ENCODE measurements around the gene DDX10.
"Not testable (repeated sequence)": the region's sequence is repeated elsewhere in the genome, so short reads cannot be mapped to it uniquely, and the experiment has no call there.

Gene DDX10

DNA sequence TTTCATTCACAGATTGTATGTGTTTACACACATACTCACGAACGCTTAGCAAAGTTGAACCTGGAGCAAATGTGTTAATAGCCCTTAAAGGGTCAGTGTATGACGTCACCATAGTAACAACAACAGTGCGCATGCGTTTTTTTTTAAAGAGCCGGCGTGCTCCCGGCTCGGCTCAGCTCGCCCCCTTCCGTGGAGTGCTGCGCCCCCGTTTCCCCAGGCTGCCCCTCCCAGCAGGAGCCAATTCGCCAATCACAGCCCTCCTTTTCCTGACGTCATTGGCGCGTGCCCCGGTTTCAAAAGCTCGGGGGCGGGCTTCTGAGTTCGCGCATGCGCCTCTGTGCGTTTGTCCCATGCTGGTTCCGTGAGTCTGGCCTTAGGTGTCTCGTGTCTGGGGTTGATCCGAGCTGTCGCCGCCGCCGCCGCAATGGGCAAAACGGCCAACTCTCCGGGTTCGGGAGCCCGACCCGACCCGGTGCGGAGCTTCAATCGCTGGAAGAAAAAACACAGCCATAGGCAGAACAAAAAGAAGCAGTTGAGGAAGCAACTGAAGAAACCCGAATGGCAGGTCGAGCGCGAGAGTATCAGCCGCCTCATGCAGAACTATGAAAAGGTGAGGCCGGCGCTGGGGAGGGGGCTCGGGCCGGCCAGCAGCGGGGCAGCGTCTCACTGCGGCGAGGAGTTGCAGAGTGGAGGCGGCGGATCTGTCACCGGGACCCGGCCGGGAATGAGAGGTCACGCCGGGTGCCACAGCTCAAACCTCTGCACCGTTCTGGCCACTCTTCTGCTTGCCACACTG lies at the start of gene DDX10:
TSS of gene DDX10 (plus strand) at position 340 of the 796 bp plus-strand sequence. CDS start at position 425, 85 bp downstream.
- DNase-seq: peak; percentile 86

DNA sequence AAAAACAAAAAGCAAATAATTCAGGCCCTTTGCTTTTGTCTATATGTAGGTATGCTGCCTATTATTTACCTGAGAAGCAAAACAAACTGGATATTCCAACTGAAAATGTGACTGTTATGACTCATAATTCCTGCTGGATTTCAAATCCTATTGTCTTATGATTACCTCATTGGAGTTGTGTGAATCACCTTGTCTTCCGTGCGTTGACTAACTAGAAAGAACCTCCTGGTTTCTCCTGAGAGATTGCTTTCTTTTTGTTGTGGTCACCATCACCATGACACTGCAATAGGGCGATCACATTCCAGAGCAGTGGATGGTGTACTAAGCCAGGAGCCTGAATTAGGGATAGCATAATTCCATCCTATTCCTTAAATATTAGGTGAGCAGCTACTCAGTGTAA lies 48.3 kb upstream of the DDX10 start:
- DNase-seq: no peak

DNA sequence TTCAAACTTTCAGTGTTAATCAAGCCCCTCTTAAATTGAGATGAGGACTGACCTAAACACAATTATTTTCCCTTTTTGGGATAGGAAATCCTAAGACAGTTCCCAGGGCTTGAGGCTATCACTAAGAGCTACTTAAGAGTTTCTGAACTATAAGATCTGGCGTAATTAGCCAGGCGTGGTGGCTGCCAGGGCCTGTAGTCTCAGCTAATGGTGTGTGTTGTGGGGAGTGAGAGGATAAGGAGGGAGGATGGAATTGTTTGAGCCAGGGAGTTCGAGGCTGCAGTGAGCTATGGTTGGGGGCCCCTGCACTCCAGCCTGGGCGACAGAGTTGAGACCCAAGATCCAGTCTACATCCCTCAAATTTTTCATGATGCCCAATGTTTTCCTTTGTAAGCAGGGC lies 47.8 kb upstream of the DDX10 start:
- no peak for DNase-seq

- DNase-seq: no peak
These were observed 46.3 kb upstream of the DDX10 start for GRCh38 chr11:108618529-108618928.

GRCh38 chr11:108620958-108621772 lies 43.7 kb upstream of the DDX10 start:
- no peak for DNase-seq

GRCh38 chr11:108622341-108622740 lies 42.5 kb upstream of the DDX10 start:
- DNase-seq: no peak

GRCh38 chr11:108624196-108624925 lies 40.5 kb upstream of the DDX10 start:
- DNase-seq: no peak

DNA sequence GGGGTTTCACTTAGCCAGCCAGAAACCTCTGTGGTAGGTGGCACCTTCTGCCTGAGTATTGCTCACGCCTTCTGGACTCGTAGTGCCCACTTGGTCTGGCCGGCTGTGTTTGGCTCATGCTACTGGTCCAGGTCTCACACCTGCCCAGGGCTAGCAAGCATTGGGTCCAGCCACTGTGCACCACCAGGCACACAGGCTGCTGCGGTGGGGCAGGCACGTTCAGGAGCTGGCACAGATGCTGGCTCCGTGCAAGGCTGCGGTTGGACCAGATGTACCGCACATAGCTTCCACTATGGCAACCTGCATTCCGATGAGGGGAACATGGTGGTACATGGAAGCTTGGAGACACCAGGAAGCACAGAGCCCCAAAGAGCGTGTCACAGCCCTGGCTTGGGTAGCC lies 36.5 kb upstream of the DDX10 start:
- DNase-seq: no peak

GRCh38 chr11:108628812-108629211 lies 36.1 kb upstream of the DDX10 start:
- DNase-seq: no peak

GRCh38 chr11:108629274-108629673 lies 35.6 kb upstream of the DDX10 start:
- DNase-seq: no peak

DNA sequence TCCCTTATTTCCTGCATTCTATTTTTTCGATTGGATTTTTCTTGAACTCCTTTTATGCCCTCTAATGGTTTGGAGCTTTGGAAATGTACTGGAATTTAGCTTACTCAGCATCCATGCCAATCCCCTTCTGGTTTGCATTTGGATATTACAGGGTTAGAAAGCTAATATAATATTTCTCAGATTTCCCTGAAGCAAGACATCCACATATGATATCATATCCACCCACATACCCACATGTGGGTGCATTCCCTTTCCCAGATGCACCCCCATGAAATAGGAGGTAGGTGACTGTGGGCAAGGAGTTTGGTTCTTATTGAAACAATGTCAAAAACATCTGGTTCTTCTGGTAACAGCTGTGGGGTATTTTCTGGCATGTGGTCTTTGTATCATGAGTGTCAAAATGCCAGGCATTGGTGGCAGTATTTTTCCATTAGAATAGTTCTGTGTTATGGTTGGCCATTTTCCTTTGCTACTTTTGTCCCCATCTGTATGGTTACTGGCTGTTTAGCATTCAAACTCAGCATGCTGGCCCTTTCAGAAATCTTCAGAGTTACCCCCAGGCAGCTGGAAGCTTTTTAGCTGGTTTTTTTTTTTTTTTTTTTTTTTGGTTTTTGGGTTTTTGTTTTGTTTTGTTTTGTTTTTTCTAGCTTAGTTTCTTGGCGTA lies 32.7 kb upstream of the DDX10 start:
- DNase-seq: no peak

DNA sequence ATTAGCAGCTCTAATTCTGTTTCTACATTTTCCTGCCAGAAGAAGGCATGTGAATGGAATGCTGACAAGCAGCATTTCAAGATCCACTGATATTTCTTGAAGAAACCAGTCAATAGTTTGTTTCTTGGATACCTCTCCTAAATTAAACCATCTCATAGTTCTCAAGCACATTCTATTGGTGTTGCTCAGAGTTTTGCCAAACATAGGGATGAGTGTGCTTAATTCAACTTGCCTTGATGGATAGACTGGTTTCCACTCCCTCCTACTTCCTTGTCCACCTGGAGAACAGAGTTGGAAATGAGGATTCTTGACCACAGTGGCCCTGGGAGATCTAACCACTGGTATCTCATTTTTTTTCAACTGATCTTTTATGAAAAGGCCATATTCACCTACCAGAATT lies 29.8 kb upstream of the DDX10 start:
- no peak for DNase-seq

GRCh38 chr11:108636222-108636621 lies 28.6 kb upstream of the DDX10 start:
- no peak for DNase-seq

GRCh38 chr11:108639146-108639545 lies 25.7 kb upstream of the DDX10 start:
- no peak for DNase-seq

- DNase-seq: not testable (repeated sequence)
These were observed 23.1 kb upstream of the DDX10 start for GRCh38 chr11:108641752-108642151.

GRCh38 chr11:108643974-108644373 lies 20.9 kb upstream of the DDX10 start:
- no peak for DNase-seq

DNA sequence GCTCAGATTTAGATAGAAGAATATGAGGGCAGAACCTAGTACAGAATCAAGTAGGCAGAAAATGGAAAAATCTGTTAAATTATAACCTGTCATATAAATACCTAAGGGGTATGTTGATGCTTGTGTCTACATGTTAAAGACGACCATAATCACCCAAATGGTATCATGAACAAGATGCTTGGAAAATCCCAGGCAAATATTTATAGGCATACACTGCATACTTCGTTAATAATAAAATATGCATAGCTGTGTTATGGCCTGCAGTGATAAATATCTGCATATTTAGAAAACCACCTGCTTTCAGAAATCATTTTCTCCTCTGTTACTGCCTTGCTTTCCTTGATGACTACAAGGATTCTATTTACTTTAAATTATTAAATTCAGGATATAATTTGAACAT lies 18.9 kb upstream of the DDX10 start:
- DNase-seq: no peak

DNA sequence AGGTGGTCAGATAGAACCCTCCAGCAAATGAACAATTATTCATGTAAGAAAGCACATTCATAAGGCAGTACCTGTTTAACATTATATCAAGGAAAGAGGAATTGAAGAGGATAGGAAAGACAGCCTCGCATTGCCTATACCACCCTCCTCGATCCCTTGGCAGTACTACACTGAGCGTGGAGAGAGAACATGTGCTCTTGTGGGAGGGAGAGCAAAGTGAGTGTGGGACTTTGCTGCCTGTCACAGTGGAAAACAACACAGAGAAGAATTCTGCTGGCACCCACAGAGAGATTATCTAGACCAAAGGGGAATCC lies 17.5 kb upstream of the DDX10 start:
- no peak for DNase-seq

DNA sequence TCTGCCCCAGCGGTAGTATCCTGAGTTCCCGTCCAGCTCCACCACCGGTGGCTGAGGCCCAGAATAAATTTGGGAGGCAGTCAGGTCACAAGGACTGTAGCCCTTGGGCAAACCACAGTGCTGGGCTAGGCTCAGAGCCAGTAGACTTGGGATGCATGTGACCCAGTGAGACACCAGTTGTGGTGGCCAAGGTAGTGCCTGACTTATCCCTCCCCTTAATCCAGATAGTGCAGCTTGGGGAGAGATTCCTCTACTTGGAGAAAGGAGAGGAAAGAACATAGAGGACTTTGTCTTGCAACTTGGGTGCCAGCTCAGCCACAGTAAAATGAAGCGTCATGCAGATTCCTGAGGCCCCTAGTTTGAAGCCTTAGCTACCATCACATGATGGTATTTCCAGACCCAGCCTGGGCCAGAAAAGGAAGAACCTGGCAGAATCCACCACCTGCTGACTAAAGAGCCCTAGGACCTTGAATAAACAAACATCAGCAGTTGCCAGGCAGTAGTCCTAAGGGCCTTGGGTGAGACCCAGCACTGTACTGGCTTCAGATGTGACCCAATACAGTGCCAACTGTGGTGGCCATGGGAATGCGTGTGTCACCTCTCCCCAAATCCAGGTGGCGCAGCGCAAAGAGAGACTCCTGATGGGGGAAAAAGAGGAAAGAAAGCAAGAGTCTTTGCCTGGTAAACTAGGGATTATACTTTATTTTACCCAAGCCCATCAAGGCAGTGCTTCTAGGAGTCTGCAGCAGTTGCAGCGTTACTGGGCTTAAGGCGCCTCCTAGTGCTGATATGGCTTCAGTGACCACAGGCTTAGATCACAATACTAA lies 17.0 kb upstream of the DDX10 start:
- peak; percentile 38 for DNase-seq

DNA sequence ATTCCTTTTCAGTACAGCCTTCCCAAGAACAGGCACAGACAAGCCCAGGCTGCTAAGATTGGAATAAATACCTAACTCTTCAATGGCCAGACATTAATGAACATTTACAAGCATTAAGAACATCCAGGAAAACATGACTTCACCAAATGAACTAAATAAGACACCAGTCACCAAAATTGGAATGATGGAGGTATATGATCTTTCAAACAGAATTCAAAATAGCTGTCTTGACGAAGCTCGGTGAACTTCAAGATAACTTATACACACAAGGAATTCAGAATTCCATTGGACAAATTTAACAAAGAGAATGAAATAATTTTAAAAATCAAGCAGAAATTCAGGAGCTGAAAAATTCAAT lies 16.4 kb upstream of the DDX10 start:
- DNase-seq: no peak

- DNase-seq: not testable (repeated sequence)
These were observed 10.8 kb upstream of the DDX10 start for GRCh38 chr11:108654100-108654499.

- DNase-seq: peak; percentile 4
These were observed 9.8 kb upstream of the DDX10 start for GRCh38 chr11:108654994-108655631.
